Liver (tissue), 9 donors: ENCODE data around the gene BDH2. TPM values are rescaled to one million over a fixed set of nuclear protein-coding genes. Genes with fewer than 3 reads are reported as not detected.

ENCODE experiments used
- DNase-seq: peaks from one replicate; pipeline ENCODE4 v3.0.0-alpha.2; 2017; ENCODE audit warnings: low spot score
- H3K27ac ChIP-seq, 2 donors: one replicate each; pipeline ENCODE4 v1.7.0; 2013; ENCODE audit warnings: inconsistent platforms in 2 of 2, low read length in 2 of 2, control low read depth in 1 of 2, low read depth in 1 of 2, mild to moderate bottlenecking in 1 of 2
- H3K27me3 ChIP-seq, 4 donors: one replicate each; pipeline versions ENCODE4 v1.6.1 to v1.7.0; 2013; ENCODE audit warnings: low read length in 3 of 4, inconsistent platforms in 1 of 4, mild to moderate bottlenecking in 1 of 4, moderate library complexity in 1 of 4; ENCODE audit not compliant: control insufficient read depth in 4 of 4, insufficient read depth in 4 of 4
- H3K36me3 ChIP-seq, 4 donors: one replicate each; pipeline versions ENCODE4 v1.6.1 to v1.7.0; 2013; ENCODE audit warnings: low read length in 3 of 4, mild to moderate bottlenecking in 3 of 4, low read depth in 1 of 4, moderate library complexity in 1 of 4; ENCODE audit not compliant: control insufficient read depth in 4 of 4, insufficient read depth in 3 of 4
- H3K4me1 ChIP-seq, 4 donors: one replicate each; pipeline versions ENCODE4 v1.6.1 to v1.7.0; 2013; ENCODE audit warnings: low read length in 3 of 4, mild to moderate bottlenecking in 3 of 4, moderate library complexity in 1 of 4; ENCODE audit not compliant: control insufficient read depth in 4 of 4, insufficient read depth in 4 of 4
- H3K4me3 ChIP-seq, 3 donors: one replicate each; pipeline versions ENCODE4 v1.6.1 to v1.7.0; 2013; ENCODE audit warnings: low read length in 3 of 3, control low read depth in 1 of 3, low read depth in 1 of 3, mild to moderate bottlenecking in 1 of 3
- H3K9ac ChIP-seq, 2 donors: one replicate each; pipeline ENCODE4 v1.7.0; 2013; ENCODE audit warnings: low read length in 2 of 2, mild to moderate bottlenecking in 2 of 2, moderate library complexity in 2 of 2, control low read depth in 1 of 2, low read depth in 1 of 2
- H3K9me3 ChIP-seq, 4 donors: one replicate each; pipeline versions ENCODE4 v1.6.1 to v1.7.0; 2013; ENCODE audit warnings: low read length in 3 of 4; ENCODE audit not compliant: control insufficient read depth in 4 of 4
- CTCF ChIP-seq: fragments of 150-350 bp; IDR thresholded peaks from 2 replicates; pipeline ENCODE4 v1.5.1; 2017; ENCODE audit warnings: improper control_type of control experiment, low read depth, low read length; ENCODE audit not compliant: missing input control
- HNF4A ChIP-seq, 2 donors: conservative IDR thresholded peaks; 2 replicates each; pipeline ENCODE4 v1.6.1; 2016; ENCODE audit warnings: antibody characterized with exemption in 2 of 2, mild to moderate bottlenecking in 2 of 2
- JUND ChIP-seq, 2 donors: IDR thresholded peaks; 2 replicates each; pipeline ENCODE4 v1.6.1; 2016; ENCODE audit warnings: antibody characterized with exemption in 2 of 2
- MAX ChIP-seq: IDR thresholded peaks from 2 replicates; pipeline ENCODE4 v1.6.1; 2016; ENCODE audit warnings: antibody characterized with exemption
- NR2F2 ChIP-seq: IDR thresholded peaks from 2 replicates; pipeline ENCODE4 v1.6.1; 2016; ENCODE audit warnings: antibody characterized with exemption
- REST ChIP-seq: IDR thresholded peaks from 2 replicates; pipeline ENCODE4 v1.6.1; 2016; ENCODE audit warnings: antibody characterized with exemption, mild to moderate bottlenecking
- SP1 ChIP-seq: IDR thresholded peaks from 2 replicates; pipeline ENCODE4 v1.6.1; 2018; ENCODE audit warnings: antibody characterized with exemption, mild to moderate bottlenecking
- YY1 ChIP-seq: IDR thresholded peaks from 2 replicates; pipeline ENCODE4 v1.6.1; 2016; ENCODE audit warnings: antibody characterized with exemption, mild to moderate bottlenecking
- ZBTB33 ChIP-seq: IDR thresholded peaks from 2 replicates; pipeline ENCODE4 v1.6.1; 2016; ENCODE audit warnings: antibody characterized with exemption
- WGBS: extraction: QIAGEN DNeasy Blood & Tissue Kit; methylation state at CpG from one replicate; pipeline ENCODE4 v1.1.7; 2013; 5-methylcytosine and 5-hydroxymethylcytosine counted together
- polyA plus RNA-seq, 2 donors: library from polyadenylated mRNA; stranded (reverse) in 1 of 2; unstranded in 1 of 2; fragments of 200-250 nt in 1 of 2; fragments of >200 nt in 1 of 2; fragmentation: Nextera tagmentation in 1 of 2; extraction: Ambion mirVana in 1 of 2; gene quantifications; one replicate each; pipeline versions ENCODE4 v1.2.1 to v1.2.3, GENCODE V29; 2013 to 2015
- total RNA-seq, 2 donors: library from RNA; depleted of rRNA; stranded (reverse); fragments of >200 nt; gene quantifications; one replicate each; pipeline ENCODE4 v1.2.3, GENCODE V29; 2014
- donor health status: healthy.
- donor health status: healthy.
- donor health status: healthy.
- donor health status: healthy.
- donor health status: healthy.

The BDH2 gene
- total and polyA plus RNA-seq, 4 donors: 16.6 to 88.5 (median 35.5) TPM

- TF ChIP-seq CTCF (no peak), MAX (peak; percentile 82), REST (peak; percentile 68)
Observed at GRCh38 chr4:103075435-103075893, 24.2 kb downstream of the BDH2 start (continued).

- no peaks in the 10 kb centered on the region for H3K27me3 ChIP-seq
- peaks cover 0 to 3% (median 0%) of the 10 kb centered on the region in 4 donors for H3K36me3 ChIP-seq
- peak overlapping the region; percentile 44 to 65 (median 62) for H3K4me3 ChIP-seq
- H3K27ac ChIP-seq: peak overlapping the region; percentile 97 to 99
- H3K9me3 ChIP-seq: no peaks in the 10 kb centered on the region
- peak overlapping the region; percentile 10 to 81 for H3K9ac ChIP-seq
- TF ChIP-seq REST (no peak), CTCF (no peak), YY1 (no peak), HNF4A (conservative IDR thresholded peaks at IDR 0.05) (no peak), ZBTB33 (no peak), NR2F2 (no peak), SP1 (no peak), MAX (no peak), JUND (IDR thresholded peaks at IDR 0.05) (no peak)
- H3K4me1 ChIP-seq: peaks cover 0 to 22% (median 10%) of the 10 kb centered on the region in 4 donors
- DNase-seq: no peak
- 48% methylated on average over 9 of the region's 9 CpGs for WGBS
Observed at GRCh38 chr4:103074744-103075434, 24.7 kb downstream of the BDH2 start.
